ENCODE data around the gene RAC2. TPM values are rescaled to one million over a fixed set of nuclear protein-coding genes. Genes with fewer than 3 reads are reported as not detected.

Gene RAC2
- total RNA-seq, 4 donors from 2014 or later = 4.1 to 21.9 (median 7.2) TPM

DNA sequence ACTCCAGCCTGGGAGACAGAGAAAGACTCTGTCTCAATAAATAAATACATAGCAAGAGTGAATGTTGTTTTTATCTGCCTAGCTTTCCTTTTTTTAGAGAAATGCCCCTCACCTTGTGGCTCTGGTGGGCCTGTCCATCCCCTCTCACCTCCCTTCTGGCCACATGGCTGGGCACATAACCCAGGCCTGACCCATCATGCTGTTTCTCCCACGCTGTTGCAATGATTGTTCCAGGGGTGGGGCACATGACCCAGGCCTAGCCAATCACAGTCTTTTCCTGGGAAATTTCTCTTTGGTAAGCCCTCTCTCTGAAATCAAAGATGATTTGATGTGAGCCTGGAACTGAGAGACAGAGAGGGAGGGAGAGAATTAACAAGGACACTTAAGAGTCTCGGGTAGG lies 32.7 kb upstream of the RAC2 start:
- Histone ChIP-seq H3K27me3 (peaks cover 0 to 88% (median 2%) of the 10 kb centered on the region in 4 donors), H3K36me3 (no peaks in the 10 kb centered on the region), H3K4me1 (peaks cover 0 to 5% (median 0%) of the 10 kb centered on the region in 4 donors), H3K4me3 (no peak overlapping the region), H3K27ac (replicated peaks in 1 of 4) (no peak overlapping the region), H3K9me3 (no peaks in the 10 kb centered on the region)
- no peak for DNase-seq (ENCODE audit: extremely low spot score)
- intact Hi-C loops (cut with DNase I) = no loop called here
- 74% methylated on average over 2 of the region's 2 CpGs for WGBS
- TF ChIP-seq POLR2AphosphoS5 (IDR thresholded peaks at IDR 0.05) (no peak), POLR2A (IDR thresholded peaks at IDR 0.05; ENCODE audit: low read depth) (no peak), EP300 (IDR thresholded peaks at IDR 0.05) (no peak)
- TF ChIP-seq, protein P1, sequence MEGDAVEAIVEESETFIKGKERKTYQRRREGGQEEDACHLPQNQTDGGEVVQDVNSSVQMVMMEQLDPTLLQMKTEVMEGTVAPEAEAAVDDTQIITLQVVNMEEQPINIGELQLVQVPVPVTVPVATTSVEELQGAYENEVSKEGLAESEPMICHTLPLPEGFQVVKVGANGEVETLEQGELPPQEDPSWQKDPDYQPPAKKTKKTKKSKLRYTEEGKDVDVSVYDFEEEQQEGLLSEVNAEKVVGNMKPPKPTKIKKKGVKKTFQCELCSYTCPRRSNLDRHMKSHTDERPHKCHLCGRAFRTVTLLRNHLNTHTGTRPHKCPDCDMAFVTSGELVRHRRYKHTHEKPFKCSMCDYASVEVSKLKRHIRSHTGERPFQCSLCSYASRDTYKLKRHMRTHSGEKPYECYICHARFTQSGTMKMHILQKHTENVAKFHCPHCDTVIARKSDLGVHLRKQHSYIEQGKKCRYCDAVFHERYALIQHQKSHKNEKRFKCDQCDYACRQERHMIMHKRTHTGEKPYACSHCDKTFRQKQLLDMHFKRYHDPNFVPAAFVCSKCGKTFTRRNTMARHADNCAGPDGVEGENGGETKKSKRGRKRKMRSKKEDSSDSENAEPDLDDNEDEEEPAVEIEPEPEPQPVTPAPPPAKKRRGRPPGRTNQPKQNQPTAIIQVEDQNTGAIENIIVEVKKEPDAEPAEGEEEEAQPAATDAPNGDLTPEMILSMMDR (IDR thresholded peaks at IDR 0.05) = no peak

DNA sequence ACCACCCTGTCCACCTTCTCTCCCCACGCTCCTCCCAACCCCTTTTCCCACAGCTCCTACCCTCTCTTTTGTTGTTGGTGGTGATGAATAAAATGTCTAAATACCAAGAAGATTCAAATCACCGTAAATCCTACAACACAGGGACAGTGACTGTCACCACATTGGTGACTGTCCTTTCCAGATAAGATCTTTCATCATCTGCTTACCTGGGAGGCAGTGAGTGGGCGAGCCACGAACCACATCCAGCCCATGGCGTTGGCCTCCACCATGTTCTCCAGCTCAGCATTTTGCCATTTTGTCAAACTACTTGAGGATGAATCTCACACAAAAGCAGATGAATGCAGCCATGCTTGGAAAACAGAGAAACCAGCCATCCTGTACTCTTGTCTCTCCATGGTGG lies 31.6 kb upstream of the RAC2 start:
- 87% methylated on average over 5 of the region's 5 CpGs for WGBS
- H3K27ac ChIP-seq (replicated peaks in 1 of 4) = no peak overlapping the region
- intact Hi-C loops (cut with DNase I) = no loop called here
- peaks cover 0 to 5% (median 0%) of the 10 kb centered on the region in 4 donors for H3K4me1 ChIP-seq
- H3K4me3 ChIP-seq = no peak overlapping the region
- H3K36me3 ChIP-seq = no peaks in the 10 kb centered on the region
- DNase-seq (ENCODE audit: extremely low spot score) = no peak
- TF ChIP-seq, protein P1 (IDR thresholded peaks at IDR 0.05) = no peak
- TF ChIP-seq POLR2AphosphoS5 (IDR thresholded peaks at IDR 0.05) = no peak
- no peak for TF ChIP-seq POLR2A (IDR thresholded peaks at IDR 0.05; ENCODE audit: low read depth)
- no peak for TF ChIP-seq EP300 (IDR thresholded peaks at IDR 0.05)
- H3K27me3 ChIP-seq = peaks cover 0 to 85% (median 2%) of the 10 kb centered on the region in 4 donors
- no peaks in the 10 kb centered on the region for H3K9me3 ChIP-seq

DNA sequence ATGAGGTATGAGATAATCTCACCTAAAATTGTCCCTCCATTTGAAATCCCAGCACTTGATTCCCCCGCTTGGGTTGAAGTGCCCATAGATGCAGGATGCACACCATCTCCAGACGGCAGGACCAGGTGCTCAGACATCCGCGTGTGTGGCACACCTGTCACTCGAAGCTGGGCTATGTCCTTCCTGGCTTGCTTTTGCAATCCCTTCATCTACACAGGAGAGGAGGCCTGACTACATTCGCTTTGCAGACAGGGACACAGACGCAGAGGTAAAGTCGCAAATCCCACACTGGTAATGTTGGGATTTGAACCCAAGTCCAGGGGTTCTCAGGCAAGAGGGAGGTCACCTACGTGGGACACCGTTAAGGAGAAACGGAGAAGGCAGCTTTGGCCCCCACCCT lies 31.1 kb upstream of the RAC2 start:
- Histone ChIP-seq H3K9me3 (no peaks in the 10 kb centered on the region), H3K27me3 (peaks cover 0 to 85% (median 2%) of the 10 kb centered on the region in 4 donors), H3K4me1 (peaks cover 0 to 5% (median 0%) of the 10 kb centered on the region in 4 donors), H3K36me3 (no peaks in the 10 kb centered on the region), H3K4me3 (no peak overlapping the region), H3K27ac (replicated peaks in 1 of 4) (peak overlapping the region in 1 of 4 donors; percentile 1)
- intact Hi-C loops (cut with DNase I) = no loop called here
- no peak for DNase-seq (ENCODE audit: extremely low spot score)
- TF ChIP-seq POLR2A (IDR thresholded peaks at IDR 0.05; ENCODE audit: low read depth) = no peak
- WGBS = 86% methylated on average over 6 of the region's 11 CpGs

DNA sequence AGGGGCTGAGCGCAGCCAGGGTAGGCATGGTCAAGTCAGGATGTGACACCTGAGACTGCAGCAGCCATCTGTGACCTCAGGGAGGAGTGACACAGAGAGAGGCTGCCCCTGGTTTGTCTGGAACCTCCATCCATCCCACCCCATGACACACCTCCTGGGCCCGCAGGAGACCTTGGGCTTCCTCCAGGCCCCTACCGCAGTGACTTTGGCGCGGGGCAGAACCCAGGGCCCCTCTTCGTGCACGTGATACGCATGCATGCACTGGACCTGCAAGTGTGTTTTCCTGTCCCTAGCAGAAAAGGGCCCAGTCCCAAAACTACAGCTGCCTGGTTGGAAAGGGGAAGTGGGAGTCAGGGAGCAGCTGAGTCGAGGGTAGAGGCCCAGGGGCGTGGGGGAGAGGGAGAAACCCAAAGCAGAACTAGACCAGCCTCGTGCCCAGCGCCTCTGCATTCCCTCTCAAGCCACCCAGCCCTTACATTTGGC lies 30.4 kb upstream of the RAC2 start:
- Histone ChIP-seq H3K4me3 (no peak overlapping the region), H3K4me1 (peaks cover 0 to 5% (median 0%) of the 10 kb centered on the region in 4 donors), H3K27me3 (peaks cover 0 to 82% (median 2%) of the 10 kb centered on the region in 4 donors), H3K36me3 (no peaks in the 10 kb centered on the region), H3K9me3 (no peaks in the 10 kb centered on the region), H3K27ac (replicated peaks in 1 of 4) (no peak overlapping the region)
- TF ChIP-seq EP300 (IDR thresholded peaks at IDR 0.05) (no peak), POLR2A (IDR thresholded peaks at IDR 0.05; ENCODE audit: low read depth) (no peak), POLR2AphosphoS5 (IDR thresholded peaks at IDR 0.05) (no peak)
- TF ChIP-seq, protein P1 (IDR thresholded peaks at IDR 0.05) = no peak
- no peak for DNase-seq (ENCODE audit: extremely low spot score)
- WGBS = 70% methylated on average over 12 of the region's 12 CpGs
- intact Hi-C loops (cut with DNase I) = no loop called here

DNA sequence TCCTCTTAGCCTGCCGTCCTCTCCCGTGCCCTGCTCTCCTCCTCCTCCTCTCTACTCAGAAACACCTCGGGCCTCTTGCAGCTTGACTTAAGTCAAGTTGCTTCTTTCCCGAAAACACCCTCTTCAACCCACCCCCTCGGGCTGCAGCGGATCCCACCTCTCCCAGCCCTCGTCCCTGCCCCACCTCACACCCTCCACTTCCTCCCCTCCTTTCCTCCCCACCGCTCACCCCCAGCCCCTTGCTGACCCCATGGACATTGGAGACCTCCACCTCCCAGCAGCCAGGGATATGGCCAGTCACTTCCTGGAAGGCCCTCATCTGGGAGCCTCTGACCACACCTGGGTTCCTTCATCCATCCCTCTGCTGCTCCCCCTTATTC lies 29.8 kb upstream of the RAC2 start:
- DNase-seq (ENCODE audit: extremely low spot score) = no peak

More for the DNA sequence above, 29.8 kb upstream of the RAC2 start:
- TF ChIP-seq, protein P1 (IDR thresholded peaks at IDR 0.05) = no peak
- no peak for TF ChIP-seq POLR2AphosphoS5 (IDR thresholded peaks at IDR 0.05)
- TF ChIP-seq EP300 (IDR thresholded peaks at IDR 0.05) = no peak
- TF ChIP-seq POLR2A (IDR thresholded peaks at IDR 0.05; ENCODE audit: low read depth) = no peak
- Histone ChIP-seq H3K36me3 (no peaks in the 10 kb centered on the region), H3K4me1 (peaks cover 0 to 5% (median 0%) of the 10 kb centered on the region in 4 donors), H3K27ac (replicated peaks in 1 of 4) (no peak overlapping the region), H3K4me3 (no peak overlapping the region), H3K27me3 (peaks cover 0 to 82% (median 2%) of the 10 kb centered on the region in 4 donors), H3K9me3 (no peaks in the 10 kb centered on the region)
- intact Hi-C loops (cut with DNase I) = no loop called here
- WGBS = 72% methylated on average over 8 of the region's 8 CpGs

All from esophagus muscularis mucosa (tissue), 4 donors.